Ovary (tissue), 3 donors: ENCODE results near the gene TXNRD3.

ENCODE experiments used
- CTCF ChIP-seq, 3 donors: fragments of 450-650 bp in 2 of 3; fragments of 200-600 bp in 1 of 3; IDR thresholded peaks; one replicate each; pipeline versions ENCODE4 v1.5.1 to v1.8.0; 2016 to 2022; ENCODE audit warnings: antibody characterized with exemption in 3 of 3, mild to moderate bottlenecking in 1 of 3
- EP300 ChIP-seq: sonication (generic); formaldehyde crosslinking; IDR thresholded peaks from one replicate; pipeline ENCODE4 v1.6.1; 2017; ENCODE audit warnings: antibody characterized with exemption
- POLR2A ChIP-seq: fragments of 450-650 bp; IDR thresholded peaks from one replicate; pipeline ENCODE4 v1.6.1; 2017; ENCODE audit warnings: antibody characterized with exemption, mild to moderate bottlenecking, moderate library complexity
- donor health status: DM: no; HTN: no; CAD: no.

GRCh38 chr3:126621627-126622345 lies 33.1 kb downstream of the TXNRD3 start:
- no peak for TF ChIP-seq POLR2A
- TF ChIP-seq CTCF (IDR thresholded peaks at IDR 0.05) = no peak
- TF ChIP-seq EP300 = no peak
